Measurements from ENCODE around the gene CCDC50. TPM values are rescaled to one million over a fixed set of nuclear protein-coding genes. Genes with fewer than 3 reads are reported as not detected.

CCDC50 gene
- total RNA-seq, 1 experiment from 2014 or later: 21.0 TPM

DNA sequence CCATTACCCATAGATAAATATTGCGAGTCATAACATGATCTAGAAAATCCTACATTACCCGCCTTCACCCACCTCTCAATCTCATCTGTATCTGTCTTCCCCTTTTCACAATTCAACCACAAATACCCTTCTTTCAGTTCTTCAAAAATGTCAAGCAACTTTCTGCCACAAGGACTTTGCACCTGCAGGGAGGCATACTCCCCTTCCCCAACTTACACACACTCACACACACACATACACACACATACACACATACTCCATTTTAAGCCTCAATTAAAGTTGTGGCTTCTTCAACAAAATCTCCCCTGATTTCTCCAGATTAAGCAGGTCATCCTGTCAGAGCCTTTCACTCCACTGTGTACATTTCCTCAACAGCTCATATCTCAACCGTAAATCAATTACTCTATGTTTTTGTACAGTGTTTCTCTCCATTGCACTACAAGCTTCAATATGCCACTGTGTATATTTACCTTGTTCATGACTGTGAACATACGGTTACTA lies 33.1 kb upstream of the CCDC50 start:
- WGBS (ENCODE audit: extremely low coverage, insufficient read length, low lambda C conversion rate): 100% methylated on average over 1 of the region's 4 CpGs
- H4K20me1 ChIP-seq (ENCODE audit: control insufficient read depth, insufficient read depth, insufficient read length): no peaks in the 10 kb centered on the region
- no peak overlapping the region for H2BK20ac ChIP-seq (ENCODE audit: low read depth, low read length, poor library complexity, severe bottlenecking)
- H2BK12ac ChIP-seq (ENCODE audit: insufficient read length, low read depth, low read length): no peak overlapping the region
- no peak overlapping the region for H3K18ac ChIP-seq (ENCODE audit: insufficient read length, low read depth, low read length)
- H3K79me2 ChIP-seq (ENCODE audit: insufficient read depth, low read length): no peaks in the 10 kb centered on the region
- Mint-ChIP-seq H3K4me1 (peaks cover 2 to 10% of the 10 kb centered on the region in 2 experiments), H3K27ac (no peak overlapping the region), H3K9me3 (peaks cover 0 to 5% of the 10 kb centered on the region in 2 experiments; a peak in 1 of 5 replicates), H3K27me3 (ENCODE audit: low read depth) (no peaks in the 10 kb centered on the region; the same call in 1 of the 2 replicates), H3K4me3 (no peak overlapping the region), H3K36me3 (ENCODE audit: insufficient read depth in 1 of 3, low read depth in 3 of 3) (no peaks in the 10 kb centered on the region; a peak in 1 of 7 replicates)
- no peak overlapping the region for H4K91ac ChIP-seq (ENCODE audit: insufficient read length, low read depth, low read length)
- no peak overlapping the region for H2BK120ac ChIP-seq (ENCODE audit: low read depth, low read length, poor library complexity, severe bottlenecking)
- no peak overlapping the region for H4K5ac ChIP-seq (ENCODE audit: insufficient read length, low read depth, low read length)
- H3K23ac ChIP-seq (ENCODE audit: insufficient read length, low read depth, low read length): no peak overlapping the region
- TF ChIP-seq, protein P1, sequence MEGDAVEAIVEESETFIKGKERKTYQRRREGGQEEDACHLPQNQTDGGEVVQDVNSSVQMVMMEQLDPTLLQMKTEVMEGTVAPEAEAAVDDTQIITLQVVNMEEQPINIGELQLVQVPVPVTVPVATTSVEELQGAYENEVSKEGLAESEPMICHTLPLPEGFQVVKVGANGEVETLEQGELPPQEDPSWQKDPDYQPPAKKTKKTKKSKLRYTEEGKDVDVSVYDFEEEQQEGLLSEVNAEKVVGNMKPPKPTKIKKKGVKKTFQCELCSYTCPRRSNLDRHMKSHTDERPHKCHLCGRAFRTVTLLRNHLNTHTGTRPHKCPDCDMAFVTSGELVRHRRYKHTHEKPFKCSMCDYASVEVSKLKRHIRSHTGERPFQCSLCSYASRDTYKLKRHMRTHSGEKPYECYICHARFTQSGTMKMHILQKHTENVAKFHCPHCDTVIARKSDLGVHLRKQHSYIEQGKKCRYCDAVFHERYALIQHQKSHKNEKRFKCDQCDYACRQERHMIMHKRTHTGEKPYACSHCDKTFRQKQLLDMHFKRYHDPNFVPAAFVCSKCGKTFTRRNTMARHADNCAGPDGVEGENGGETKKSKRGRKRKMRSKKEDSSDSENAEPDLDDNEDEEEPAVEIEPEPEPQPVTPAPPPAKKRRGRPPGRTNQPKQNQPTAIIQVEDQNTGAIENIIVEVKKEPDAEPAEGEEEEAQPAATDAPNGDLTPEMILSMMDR (conservative IDR thresholded peaks at IDR 0.05): no peak
- H3K23me2 ChIP-seq (ENCODE audit: insufficient read length, low read depth, low read length, poor library complexity, severe bottlenecking): no peaks in the 10 kb centered on the region
- H4K8ac ChIP-seq (replicated peaks; ENCODE audit: insufficient read length, low read depth, low read length): no peak overlapping the region
- H3K14ac ChIP-seq (ENCODE audit: insufficient read depth, low read length): no peak overlapping the region
- H2BK15ac ChIP-seq (ENCODE audit: low read depth, low read length): no peak overlapping the region
- no peaks in the 10 kb centered on the region for H3K79me1 ChIP-seq (ENCODE audit: insufficient read depth, low read depth, low read length, poor library complexity, severe bottlenecking)
- H3K4me1 ChIP-seq (ENCODE audit: insufficient read depth, low read length): no peaks in the 10 kb centered on the region; the same call in 1 of the 2 replicates
- H3K4me2 ChIP-seq (ENCODE audit: insufficient read depth, insufficient read length, low read length): no peak overlapping the region
- H2BK5ac ChIP-seq (ENCODE audit: insufficient read length, low read length): no peak overlapping the region
- no peak for DNase-seq
- H3K56ac ChIP-seq (ENCODE audit: insufficient read length, low read depth, low read length): no peak overlapping the region
- no peaks in the 10 kb centered on the region for H3K9me3 ChIP-seq (ENCODE audit: control insufficient read depth, low read depth, low read length)
- no peak overlapping the region for H3T11ph ChIP-seq (ENCODE audit: low read length)
- no peak overlapping the region for H2AK5ac ChIP-seq (ENCODE audit: insufficient read length, low read length)
- no peaks in the 10 kb centered on the region for H3K27me3 ChIP-seq (ENCODE audit: insufficient read depth, low read length)
- no peak overlapping the region for H3K9ac ChIP-seq (ENCODE audit: extremely low read depth, insufficient read length, low read length)
- no peak overlapping the region for H2AFZ ChIP-seq (ENCODE audit: low read length)
- H3K27ac ChIP-seq (ENCODE audit: insufficient read length, low read depth, low read length): no peak overlapping the region
- H3K4ac ChIP-seq (ENCODE audit: low read depth, low read length): no peak overlapping the region

All from H9 (cell line).